Calu3 (cell line): ENCODE results near the gene ADAMTS9. TPM values are rescaled to one million over a fixed set of nuclear protein-coding genes. Genes with fewer than 3 reads are reported as not detected.

ENCODE experiments used
- BruUV-seq: library from RNA; stranded (reverse); fragments of 400-500 nt; replicated peaks from 2 replicates; lab custom pipeline; 2021; lab: Mats Ljungman, UMichigan
- CTCF ChIA-PET: fragments of 300-600 bp; sonication (Branson Sonifier 250); formaldehyde crosslinking; loops from one replicate; lab custom pipeline; 2022; ENCODE audit warnings: antibody characterized with exemption; lab: Charles Lee
- DNase-seq: peaks from one replicate; pipeline ENCODE4 v3.0.0; 2022
- H3K27ac Mint-ChIP-seq: one replicate; pipeline ENCODE4 v1.8.0; 2022; ENCODE audit warnings: mixed read lengths; ENCODE audit not compliant: unreplicated experiment
- H3K27me3 Mint-ChIP-seq: one replicate; pipeline ENCODE4 v1.8.0; 2022; ENCODE audit warnings: mixed read lengths; ENCODE audit not compliant: unreplicated experiment
- H3K36me3 Mint-ChIP-seq: one replicate; pipeline ENCODE4 v1.8.0; 2022; ENCODE audit warnings: mild to moderate bottlenecking, moderate library complexity, mixed read lengths; ENCODE audit not compliant: insufficient read depth, unreplicated experiment
- H3K4me1 Mint-ChIP-seq: one replicate; pipeline ENCODE4 v1.8.0; 2022; ENCODE audit warnings: mild to moderate bottlenecking, low read depth, mixed read lengths; ENCODE audit not compliant: unreplicated experiment
- H3K4me3 Mint-ChIP-seq: one replicate; pipeline ENCODE4 v1.8.0; 2022; ENCODE audit warnings: mild to moderate bottlenecking, low read depth, moderate library complexity, mixed read lengths; ENCODE audit not compliant: unreplicated experiment
- H3K9me3 Mint-ChIP-seq: one replicate; pipeline ENCODE4 v1.8.0; 2022; ENCODE audit warnings: low read depth, mixed read lengths; ENCODE audit not compliant: unreplicated experiment
- intact Hi-C: fragments of 100-400 bp; cut with micrococcal nuclease; formaldehyde crosslinking; loops from one replicate; pipeline ENCODE4 v1.10.0; 2022; ENCODE audit not compliant: unreplicated experiment
- total RNA-seq: library from RNA; stranded (reverse); gene quantifications from 2 replicates; pipeline ENCODE4 v1.2.3, GENCODE V29; 2022
- TF ChIP-seq, protein P1 (sequence below): fragments of 200-600 bp; IDR thresholded peaks from one replicate; pipeline ENCODE4 v1.8.0; 2022; ENCODE audit warnings: antibody characterized with exemption; ENCODE audit not compliant: unreplicated experiment

ADAMTS9 gene
- total RNA-seq, 1 experiment from 2014 or later = 54.6 TPM

DNA sequence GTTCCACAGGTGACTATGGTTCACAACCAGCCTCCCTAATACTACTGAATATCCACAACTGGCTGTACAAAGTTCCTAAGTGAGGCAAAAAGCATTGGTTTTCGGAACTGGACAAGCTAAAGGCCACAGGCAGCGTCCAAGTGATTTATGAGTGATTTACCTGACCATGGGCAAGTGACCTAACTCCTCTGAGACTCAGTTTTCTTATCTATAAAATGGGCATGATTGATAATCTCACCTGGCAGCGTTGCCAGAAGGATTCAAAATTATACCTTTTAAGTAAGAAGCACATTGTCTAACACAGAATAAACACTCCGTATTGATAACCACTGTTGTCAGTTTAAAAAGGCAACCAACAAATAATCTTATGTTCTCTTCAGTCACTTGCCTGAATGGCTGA is 29.8 kb downstream of the ADAMTS9 start:
- Mint-ChIP-seq H3K9me3 (peaks cover 3% of the 10 kb centered on the region), H3K27ac (no peak overlapping the region), H3K36me3 (peaks cover 9% of the 10 kb centered on the region), H3K4me1 (no peaks in the 10 kb centered on the region), H3K27me3 (no peaks in the 10 kb centered on the region), H3K4me3 (no peak overlapping the region)
- BruUV-seq = no TSS peak
- CTCF ChIA-PET = no interaction called here
- no peak for DNase-seq
- intact Hi-C loops = no loop called here
- TF ChIP-seq, protein P1, sequence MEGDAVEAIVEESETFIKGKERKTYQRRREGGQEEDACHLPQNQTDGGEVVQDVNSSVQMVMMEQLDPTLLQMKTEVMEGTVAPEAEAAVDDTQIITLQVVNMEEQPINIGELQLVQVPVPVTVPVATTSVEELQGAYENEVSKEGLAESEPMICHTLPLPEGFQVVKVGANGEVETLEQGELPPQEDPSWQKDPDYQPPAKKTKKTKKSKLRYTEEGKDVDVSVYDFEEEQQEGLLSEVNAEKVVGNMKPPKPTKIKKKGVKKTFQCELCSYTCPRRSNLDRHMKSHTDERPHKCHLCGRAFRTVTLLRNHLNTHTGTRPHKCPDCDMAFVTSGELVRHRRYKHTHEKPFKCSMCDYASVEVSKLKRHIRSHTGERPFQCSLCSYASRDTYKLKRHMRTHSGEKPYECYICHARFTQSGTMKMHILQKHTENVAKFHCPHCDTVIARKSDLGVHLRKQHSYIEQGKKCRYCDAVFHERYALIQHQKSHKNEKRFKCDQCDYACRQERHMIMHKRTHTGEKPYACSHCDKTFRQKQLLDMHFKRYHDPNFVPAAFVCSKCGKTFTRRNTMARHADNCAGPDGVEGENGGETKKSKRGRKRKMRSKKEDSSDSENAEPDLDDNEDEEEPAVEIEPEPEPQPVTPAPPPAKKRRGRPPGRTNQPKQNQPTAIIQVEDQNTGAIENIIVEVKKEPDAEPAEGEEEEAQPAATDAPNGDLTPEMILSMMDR = no peak

DNA sequence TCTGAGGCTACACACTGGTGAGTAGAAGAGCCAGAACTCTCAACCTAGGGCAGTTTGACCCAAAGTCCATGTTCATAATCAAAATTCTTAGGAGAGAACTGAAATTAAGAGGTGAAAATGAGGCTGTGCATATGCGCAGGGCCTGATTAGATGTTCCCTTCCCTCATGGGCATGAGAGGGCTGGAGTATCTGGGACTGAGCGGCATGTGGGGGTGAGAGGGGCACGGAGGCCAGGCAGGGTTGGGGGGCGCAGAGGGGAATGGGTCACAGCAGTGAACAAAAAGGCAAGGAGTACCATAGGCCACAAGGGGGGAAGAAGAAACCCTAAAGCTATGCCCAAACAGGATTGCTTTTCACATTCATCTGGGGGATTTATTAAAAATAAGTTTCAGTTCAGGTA is 31.3 kb downstream of the ADAMTS9 start:
- no TSS peak for BruUV-seq
- Mint-ChIP-seq H3K9me3 (no peaks in the 10 kb centered on the region), H3K4me1 (no peaks in the 10 kb centered on the region), H3K36me3 (peaks cover 9% of the 10 kb centered on the region), H3K27ac (no peak overlapping the region), H3K27me3 (no peaks in the 10 kb centered on the region), H3K4me3 (no peak overlapping the region)
- no peak for DNase-seq
- CTCF ChIA-PET = no interaction called here
- TF ChIP-seq, protein P1 = no peak
- intact Hi-C loops = no loop called here

DNA sequence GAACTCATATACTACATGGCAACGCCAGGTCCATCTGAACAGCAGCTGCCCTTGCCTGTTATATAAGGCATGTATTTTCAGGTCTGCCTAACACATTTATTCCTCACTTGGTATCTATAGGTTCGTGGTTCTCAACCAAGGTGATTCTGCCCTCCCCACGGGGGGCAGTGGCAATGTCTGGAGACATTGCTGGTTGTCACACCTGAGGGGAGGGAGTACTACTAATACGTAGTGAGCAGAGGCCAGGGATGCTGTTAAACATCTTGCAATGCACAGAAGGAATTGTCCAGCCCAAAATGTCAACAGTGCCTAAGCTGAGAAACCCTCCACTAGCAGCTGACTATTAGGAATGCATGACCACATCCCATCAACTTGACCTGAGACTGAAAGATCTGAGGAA is 32.6 kb downstream of the ADAMTS9 start:
- Mint-ChIP-seq H3K27me3 (no peaks in the 10 kb centered on the region), H3K36me3 (peaks cover 21% of the 10 kb centered on the region), H3K9me3 (no peaks in the 10 kb centered on the region), H3K4me3 (no peak overlapping the region), H3K27ac (no peak overlapping the region), H3K4me1 (peaks cover 12% of the 10 kb centered on the region)
- CTCF ChIA-PET = no interaction called here
- intact Hi-C loops = no loop called here
- no TSS peak for BruUV-seq
- DNase-seq = no peak
- TF ChIP-seq, protein P1 = no peak

DNA sequence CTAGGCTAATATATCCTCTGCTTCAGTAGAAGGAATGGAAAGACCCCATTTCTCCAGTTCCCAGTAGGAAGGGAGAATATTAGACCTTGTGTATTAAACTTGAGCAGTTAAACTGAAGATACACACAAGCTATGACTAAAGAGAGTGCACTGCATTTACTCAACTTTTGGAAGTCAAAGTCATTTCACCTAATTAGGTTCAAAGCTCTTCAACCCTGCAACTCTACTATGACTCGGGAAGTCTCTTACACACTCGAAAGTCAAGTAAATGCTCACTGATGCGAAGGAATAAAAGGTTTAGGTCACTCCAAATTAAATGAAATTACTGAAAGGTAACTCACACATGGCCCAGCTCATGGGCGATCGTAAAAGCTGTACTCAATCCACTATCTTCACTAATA is 33.8 kb downstream of the ADAMTS9 start:
- TF ChIP-seq, protein P1 = no peak
- peaks cover 17% of the 10 kb centered on the region for H3K4me1 Mint-ChIP-seq
- H3K4me3 Mint-ChIP-seq = no peak overlapping the region
- H3K36me3 Mint-ChIP-seq = peaks cover 24% of the 10 kb centered on the region
- no peak overlapping the region for H3K27ac Mint-ChIP-seq
- BruUV-seq = no TSS peak
- no peaks in the 10 kb centered on the region for H3K9me3 Mint-ChIP-seq
- CTCF ChIA-PET = interaction anchor here (0.6 kb wide), 1 partner anchor 15 kb away, joined by 7 read pairs; no protein-coding TSS in a partner anchor
- no peaks in the 10 kb centered on the region for H3K27me3 Mint-ChIP-seq
- DNase-seq = no peak
- intact Hi-C loops = no loop called here
